CD4-positive, alpha-beta T cell (primary cell): ENCODE results near the gene VEGFA. TPM values are rescaled to one million over a fixed set of nuclear protein-coding genes. Genes with fewer than 3 reads are reported as not detected.

Experiments used
- ATAC-seq: fragments of 200-7000 bp; cut with Tn5 transposase; one replicate; pipeline ENCODE4 v1.10.0; 2022; ENCODE audit warnings: mild to moderate bottlenecking; ENCODE audit not compliant: poor library complexity
- CTCF ChIA-PET: fragments of 350-600 bp; sonication (Branson Sonifier 250); formaldehyde crosslinking; loops from one replicate; lab custom pipeline; 2021; ENCODE audit warnings: antibody characterized with exemption, inconsistent platforms; lab: Charles Lee
- POLR2A ChIA-PET: fragments of 350-600 bp; sonication (Branson Sonifier 250); formaldehyde crosslinking; loops from one replicate; lab custom pipeline; 2021; ENCODE audit warnings: antibody characterized with exemption, inconsistent platforms; lab: Charles Lee
- DNase-seq, 14 experiments: peaks; one replicate each; pipeline ENCODE4 v3.0.0-alpha.2; 2013 to 2020; ENCODE audit warnings: mixed read lengths in 2 of 14
- H3K27ac ChIP-seq, 2 donors: one replicate each; pipeline versions ENCODE4 v1.5.1 to v1.7.0; 2013; ENCODE audit warnings: low read length in 2 of 2, low read depth in 1 of 2, mild to moderate bottlenecking in 1 of 2
- H3K27me3 ChIP-seq, 2 experiments: 1 replicate in 1 of 2; 2 replicates in 1 of 2; pipeline versions ENCODE4 v1.6.1 to v1.7.0; 2013; ENCODE audit warnings: low read length in 2 of 2, control low read depth in 1 of 2, mild to moderate bottlenecking in 1 of 2, moderate library complexity in 1 of 2; ENCODE audit not compliant: insufficient read depth in 2 of 2, control insufficient read depth in 1 of 2
- H3K36me3 ChIP-seq: one replicate; pipeline ENCODE4 v1.6.1; 2013; ENCODE audit warnings: low read length, control low read depth; ENCODE audit not compliant: insufficient read depth
- H3K4me1 ChIP-seq: one replicate; pipeline ENCODE4 v1.6.1; 2013; ENCODE audit warnings: low read length, control low read depth; ENCODE audit not compliant: insufficient read depth
- H3K4me3 ChIP-seq: one replicate; pipeline ENCODE4 v1.5.1; 2013; ENCODE audit warnings: mild to moderate bottlenecking, low read length, moderate library complexity
- H3K9me3 ChIP-seq, 2 experiments: 1 replicate in 1 of 2; 2 replicates in 1 of 2; pipeline versions ENCODE4 v1.6.1 to v1.7.0; 2013; ENCODE audit warnings: low read length in 2 of 2, mild to moderate bottlenecking in 2 of 2, control low read depth in 1 of 2, moderate library complexity in 1 of 2; ENCODE audit not compliant: control insufficient read depth in 1 of 2, insufficient read depth in 1 of 2
- H3K27ac Mint-ChIP-seq: one replicate; pipeline ENCODE4 v1.8.0; 2020; ENCODE audit warnings: mixed read lengths
- H3K27me3 Mint-ChIP-seq: one replicate; pipeline ENCODE4 v1.8.0; 2021; ENCODE audit warnings: mixed read lengths
- H3K36me3 Mint-ChIP-seq: one replicate; pipeline ENCODE4 v1.8.0; 2021; ENCODE audit warnings: low read depth, mixed read lengths
- H3K4me1 Mint-ChIP-seq: one replicate; pipeline ENCODE4 v1.8.0; 2021; ENCODE audit warnings: low read depth, mixed read lengths
- H3K4me3 Mint-ChIP-seq: one replicate; pipeline ENCODE4 v1.8.0; 2020; ENCODE audit warnings: mild to moderate bottlenecking, mixed read lengths
- H3K9me3 Mint-ChIP-seq: one replicate; pipeline ENCODE4 v1.8.0; 2020; ENCODE audit warnings: mixed read lengths
- intact Hi-C, 2 experiments: fragments of 100-400 bp; cut with DNase I in 1 of 2; cut with micrococcal nuclease in 1 of 2; formaldehyde crosslinking; loops; one replicate each; pipeline versions ENCODE4 v1.15.1 to v1.9.0; 2023 to 2025; cut with DNase I, micrococcal nuclease
- total RNA-seq, 174 experiments: library from RNA in 2 of 174; stranded (reverse) in 2 of 174; gene quantifications; one replicate each; pipeline ENCODE4 v1.2.3 and lab custom pipeline; 2021 to 2026
- TF ChIP-seq, protein P1 (sequence below): fragments of 200-600 bp; IDR thresholded peaks from one replicate; pipeline ENCODE4 v1.8.0; 2022; ENCODE audit warnings: antibody characterized with exemption, mild to moderate bottlenecking

Gene VEGFA
- total RNA-seq, 2 experiments from 2014 or later, result 3.5 to 3.7 TPM

DNA sequence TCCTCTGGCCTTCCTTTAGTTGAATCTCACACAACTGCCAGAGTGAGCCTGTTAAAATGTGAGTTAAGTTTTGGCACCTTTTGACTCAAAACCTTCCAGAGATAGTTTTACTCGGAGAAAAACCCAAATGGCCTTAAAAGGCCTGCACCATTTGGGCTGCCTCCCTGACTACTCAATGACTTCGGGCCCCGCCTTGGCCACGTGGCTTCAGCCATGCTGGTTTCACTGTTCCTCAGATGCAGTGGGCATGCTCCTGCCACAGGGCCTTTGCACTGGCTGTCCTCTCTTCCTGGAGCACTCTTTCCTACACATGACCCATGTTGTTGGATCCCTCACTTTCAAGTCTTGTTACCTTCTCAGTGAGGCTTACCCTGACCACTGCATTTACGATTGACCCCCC is 18.3 kb downstream of the VEGFA start:
- no peaks in the 10 kb centered on the region for H3K4me1 Mint-ChIP-seq
- no peak overlapping the region for H3K27ac ChIP-seq
- no peak overlapping the region for H3K4me3 Mint-ChIP-seq
- intact Hi-C loops, result no loop called here
- H3K36me3 Mint-ChIP-seq, result no peaks in the 10 kb centered on the region
- no peaks in the 10 kb centered on the region for H3K27me3 ChIP-seq
- DNase-seq (no peak), ATAC-seq (no peak)
- no peaks in the 10 kb centered on the region for H3K36me3 ChIP-seq
- ChIA-PET POLR2A (no interaction called here), CTCF (no interaction called here)
- no peaks in the 10 kb centered on the region for H3K27me3 Mint-ChIP-seq
- no peak overlapping the region for H3K4me3 ChIP-seq
- H3K9me3 Mint-ChIP-seq, result no peaks in the 10 kb centered on the region
- no peak overlapping the region for H3K27ac Mint-ChIP-seq
- H3K9me3 ChIP-seq, result no peaks in the 10 kb centered on the region
- TF ChIP-seq, protein P1, sequence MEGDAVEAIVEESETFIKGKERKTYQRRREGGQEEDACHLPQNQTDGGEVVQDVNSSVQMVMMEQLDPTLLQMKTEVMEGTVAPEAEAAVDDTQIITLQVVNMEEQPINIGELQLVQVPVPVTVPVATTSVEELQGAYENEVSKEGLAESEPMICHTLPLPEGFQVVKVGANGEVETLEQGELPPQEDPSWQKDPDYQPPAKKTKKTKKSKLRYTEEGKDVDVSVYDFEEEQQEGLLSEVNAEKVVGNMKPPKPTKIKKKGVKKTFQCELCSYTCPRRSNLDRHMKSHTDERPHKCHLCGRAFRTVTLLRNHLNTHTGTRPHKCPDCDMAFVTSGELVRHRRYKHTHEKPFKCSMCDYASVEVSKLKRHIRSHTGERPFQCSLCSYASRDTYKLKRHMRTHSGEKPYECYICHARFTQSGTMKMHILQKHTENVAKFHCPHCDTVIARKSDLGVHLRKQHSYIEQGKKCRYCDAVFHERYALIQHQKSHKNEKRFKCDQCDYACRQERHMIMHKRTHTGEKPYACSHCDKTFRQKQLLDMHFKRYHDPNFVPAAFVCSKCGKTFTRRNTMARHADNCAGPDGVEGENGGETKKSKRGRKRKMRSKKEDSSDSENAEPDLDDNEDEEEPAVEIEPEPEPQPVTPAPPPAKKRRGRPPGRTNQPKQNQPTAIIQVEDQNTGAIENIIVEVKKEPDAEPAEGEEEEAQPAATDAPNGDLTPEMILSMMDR, result no peak
- H3K4me1 ChIP-seq, result no peaks in the 10 kb centered on the region

DNA sequence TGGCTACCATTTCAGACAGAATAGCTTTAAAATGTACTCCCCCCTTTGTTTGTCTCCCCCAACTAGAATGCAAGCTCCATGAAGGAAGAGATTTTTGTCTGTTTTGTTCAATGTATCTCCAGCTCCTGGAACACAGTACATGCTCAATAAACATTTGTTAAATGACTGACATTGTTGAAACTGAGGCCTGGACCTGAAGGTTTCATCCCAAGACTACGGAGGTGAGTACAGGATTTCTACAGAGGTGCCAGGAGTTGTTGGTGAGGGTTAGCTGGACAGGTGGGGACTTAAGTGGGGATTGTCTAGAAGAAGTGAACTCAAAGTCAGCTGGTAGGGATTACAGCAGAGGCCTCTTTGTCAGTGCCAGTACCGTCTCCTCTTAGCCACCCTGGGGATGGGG is 19.4 kb downstream of the VEGFA start:
- Mint-ChIP-seq H3K27me3 (no peaks in the 10 kb centered on the region), H3K4me1 (no peaks in the 10 kb centered on the region), H3K4me3 (no peak overlapping the region), H3K36me3 (no peaks in the 10 kb centered on the region), H3K27ac (no peak overlapping the region), H3K9me3 (no peaks in the 10 kb centered on the region)
- Histone ChIP-seq H3K27me3 (no peaks in the 10 kb centered on the region), H3K36me3 (no peaks in the 10 kb centered on the region), H3K4me3 (no peak overlapping the region), H3K27ac (no peak overlapping the region), H3K4me1 (no peaks in the 10 kb centered on the region), H3K9me3 (no peaks in the 10 kb centered on the region)
- intact Hi-C loops, result no loop called here
- ChIA-PET CTCF (no interaction called here), POLR2A (no interaction called here)
- TF ChIP-seq, protein P1, result no peak
- no peak for ATAC-seq
- DNase-seq, result no peak

DNA sequence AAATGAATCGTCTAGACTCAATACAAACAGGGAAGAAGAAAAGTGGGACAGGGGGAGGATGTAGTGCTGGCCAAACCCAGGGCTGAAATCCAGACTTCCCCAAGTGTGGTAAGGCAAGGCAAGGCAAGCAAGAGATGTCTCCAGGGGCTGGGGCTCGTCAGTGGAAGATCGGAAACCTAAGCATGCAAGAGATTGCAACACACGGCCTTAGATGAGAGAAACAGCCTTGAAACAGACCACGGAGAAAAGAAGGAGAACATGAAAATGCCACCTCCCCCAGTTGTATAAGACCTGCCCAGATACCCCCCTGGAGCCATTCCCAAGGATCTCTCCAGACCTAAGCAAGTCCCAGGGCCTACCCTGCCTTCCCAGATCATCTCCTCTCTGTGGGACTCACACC is 20.0 kb downstream of the VEGFA start:
- H3K27me3 Mint-ChIP-seq, result no peaks in the 10 kb centered on the region
- H3K36me3 ChIP-seq, result no peaks in the 10 kb centered on the region
- H3K27ac ChIP-seq, result no peak overlapping the region
- H3K27ac Mint-ChIP-seq, result no peak overlapping the region
- ChIA-PET CTCF (no interaction called here), POLR2A (no interaction called here)
- ATAC-seq (no peak), DNase-seq (peak in 1 of 14 experiments; percentile 30)
- no peak overlapping the region for H3K4me3 ChIP-seq
- TF ChIP-seq, protein P1, result no peak
- H3K4me3 Mint-ChIP-seq, result no peak overlapping the region
- H3K9me3 ChIP-seq, result no peaks in the 10 kb centered on the region
- no peaks in the 10 kb centered on the region for H3K4me1 ChIP-seq
- no peaks in the 10 kb centered on the region for H3K36me3 Mint-ChIP-seq
- no peaks in the 10 kb centered on the region for H3K9me3 Mint-ChIP-seq
- H3K4me1 Mint-ChIP-seq, result no peaks in the 10 kb centered on the region
- peaks cover 0 to 2% of the 10 kb centered on the region in 2 experiments for H3K27me3 ChIP-seq
- intact Hi-C loops, result no loop called here
